GM06990 (cell line): ENCODE data around the gene CARNS1.
A peak's percentile ranks its signal among the peaks of the same experiment; 100 is the strongest.

ENCODE experiments used
- DNase-seq: peaks from one replicate; pipeline ENCODE4 v3.0.0-alpha.2; 2011; ENCODE audit not compliant: insufficient read length; ENCODE audit errors: extremely low read depth
- H3K27me3 ChIP-seq: replicated peaks from 2 replicates; pipeline ENCODE4 v1.6.0; 2011; ENCODE audit warnings: low read length; ENCODE audit not compliant: control insufficient read depth, insufficient read depth
- H3K36me3 ChIP-seq: 2 replicates; pipeline ENCODE4 v1.5.1; 2011; ENCODE audit warnings: low read length; ENCODE audit not compliant: control insufficient read depth, insufficient read depth
- H3K4me3 ChIP-seq: replicated peaks from 2 replicates; pipeline ENCODE4 v1.5.1; 2011; ENCODE audit warnings: low read depth, mild to moderate bottlenecking, control low read depth, low read length
- TF ChIP-seq, protein P1 (sequence below): IDR thresholded peaks from 2 replicates; pipeline ENCODE4 v1.5.1; 2011; ENCODE audit warnings: low read length, control low read depth, mild to moderate bottlenecking, inconsistent platforms; ENCODE audit not compliant: insufficient read depth, poor library complexity, severe bottlenecking

CARNS1 gene

DNA sequence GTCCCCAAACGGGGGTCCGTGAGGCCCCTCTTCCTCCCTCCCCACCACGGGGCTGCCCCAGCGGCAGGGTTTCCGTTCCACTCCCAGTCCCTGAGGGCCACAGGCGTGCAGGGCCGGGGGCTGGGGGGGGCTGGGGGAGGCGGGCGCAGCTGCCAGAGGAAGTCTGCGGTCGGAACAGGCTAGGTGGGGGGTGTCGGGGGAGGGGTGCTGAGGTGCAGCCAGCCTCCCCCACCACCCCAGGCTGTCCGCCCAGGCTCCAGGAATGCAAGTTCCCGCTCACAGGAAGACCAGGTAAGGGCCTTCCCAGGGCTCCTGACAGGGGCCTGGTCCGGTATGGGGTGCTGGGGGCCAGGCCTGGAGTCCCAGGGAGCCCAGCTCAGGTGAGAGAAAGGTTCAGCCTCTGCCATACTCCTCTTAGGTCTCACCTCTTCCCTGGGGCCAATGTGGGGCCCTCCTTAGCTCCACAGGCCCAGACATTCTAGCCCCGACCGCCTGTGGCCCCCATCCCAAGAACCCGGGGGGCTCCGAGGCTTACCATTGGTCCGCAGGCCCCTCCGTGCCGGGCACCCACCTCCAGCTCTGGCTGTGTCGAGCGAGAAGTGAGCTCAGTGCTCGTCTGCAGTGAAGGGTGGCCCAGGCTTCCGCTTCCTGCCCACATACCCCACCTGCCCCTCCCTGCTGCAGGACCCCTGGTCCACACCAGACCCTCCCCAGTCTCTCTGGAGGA is 21.8 kb downstream of the CARNS1 start, which contains the start of gene PTPRCAP:
Gene PTPRCAP, minus strand, starts transcription at position 601 of the 727 bp plus-strand sequence. Its CDS starts 63 bp downstream, at position 538.
- Histone ChIP-seq H3K4me3 (peak within 1 kb of the TSS; percentile 76), H3K27me3 (no peaks in the 10 kb centered on the region), H3K36me3 (peaks cover 28% of the 10 kb centered on the region)
- peak; percentile 83 for DNase-seq
- TF ChIP-seq, protein P1, sequence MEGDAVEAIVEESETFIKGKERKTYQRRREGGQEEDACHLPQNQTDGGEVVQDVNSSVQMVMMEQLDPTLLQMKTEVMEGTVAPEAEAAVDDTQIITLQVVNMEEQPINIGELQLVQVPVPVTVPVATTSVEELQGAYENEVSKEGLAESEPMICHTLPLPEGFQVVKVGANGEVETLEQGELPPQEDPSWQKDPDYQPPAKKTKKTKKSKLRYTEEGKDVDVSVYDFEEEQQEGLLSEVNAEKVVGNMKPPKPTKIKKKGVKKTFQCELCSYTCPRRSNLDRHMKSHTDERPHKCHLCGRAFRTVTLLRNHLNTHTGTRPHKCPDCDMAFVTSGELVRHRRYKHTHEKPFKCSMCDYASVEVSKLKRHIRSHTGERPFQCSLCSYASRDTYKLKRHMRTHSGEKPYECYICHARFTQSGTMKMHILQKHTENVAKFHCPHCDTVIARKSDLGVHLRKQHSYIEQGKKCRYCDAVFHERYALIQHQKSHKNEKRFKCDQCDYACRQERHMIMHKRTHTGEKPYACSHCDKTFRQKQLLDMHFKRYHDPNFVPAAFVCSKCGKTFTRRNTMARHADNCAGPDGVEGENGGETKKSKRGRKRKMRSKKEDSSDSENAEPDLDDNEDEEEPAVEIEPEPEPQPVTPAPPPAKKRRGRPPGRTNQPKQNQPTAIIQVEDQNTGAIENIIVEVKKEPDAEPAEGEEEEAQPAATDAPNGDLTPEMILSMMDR, result no peak

DNA sequence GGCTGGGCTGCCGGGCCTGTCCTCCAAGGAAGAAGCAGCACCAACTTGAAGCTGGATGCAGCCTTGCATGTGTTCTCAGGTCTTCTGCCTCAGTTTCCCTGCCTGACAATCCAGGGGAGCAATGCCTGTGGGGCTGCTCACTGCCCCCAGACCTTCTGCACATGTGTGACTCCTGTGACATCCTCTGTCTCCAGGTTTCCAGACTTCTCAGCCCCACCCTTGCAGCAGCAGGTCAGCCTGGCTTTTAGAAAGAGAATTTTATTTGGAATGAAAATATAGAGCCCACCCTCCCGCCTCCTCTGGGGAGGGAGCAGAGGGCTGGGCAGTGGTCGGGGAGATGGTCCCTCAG is 22.3 kb downstream of the CARNS1 start:
- no peak for DNase-seq
- Histone ChIP-seq H3K4me3 (peak overlapping the region; percentile 76), H3K27me3 (no peaks in the 10 kb centered on the region), H3K36me3 (peaks cover 28% of the 10 kb centered on the region)
- TF ChIP-seq, protein P1, result no peak

DNA sequence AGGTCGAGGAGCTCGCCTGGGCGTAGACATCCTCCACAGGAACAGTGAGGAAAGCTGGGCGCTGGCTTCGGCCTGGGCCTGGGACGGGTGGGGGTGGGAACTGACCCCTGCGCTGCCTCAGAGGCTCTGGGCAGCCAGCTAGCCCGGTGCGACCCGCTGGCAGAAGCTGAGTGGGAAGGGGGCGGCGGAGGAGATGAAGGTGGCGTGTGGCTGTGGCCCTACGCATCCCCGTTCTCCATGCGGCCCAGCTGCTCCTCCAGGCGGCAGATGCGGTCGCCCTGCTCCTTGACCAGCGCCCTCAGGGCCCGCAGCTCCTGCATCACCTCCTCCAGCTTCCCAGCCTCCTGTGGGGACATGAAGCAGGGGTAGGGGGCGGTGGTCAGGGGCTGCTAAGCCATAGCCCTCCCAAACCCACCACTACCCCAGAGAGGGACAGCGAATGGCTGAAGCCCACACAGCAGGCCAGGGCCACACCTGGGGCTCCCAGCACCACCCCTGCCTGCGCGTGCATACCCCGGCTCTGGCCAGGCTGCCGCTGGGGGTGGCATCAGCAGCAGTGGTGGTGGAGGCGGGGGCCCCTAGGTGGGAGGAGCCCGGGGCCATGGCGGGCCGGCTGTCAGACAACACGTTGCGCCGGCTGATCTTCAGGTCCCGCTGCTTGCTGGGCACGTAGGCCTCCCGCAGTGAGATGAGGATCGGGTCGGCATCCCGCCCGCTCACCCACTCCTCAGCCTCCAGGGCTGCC is 22.9 kb downstream of the CARNS1 start:
- Histone ChIP-seq H3K4me3 (peak overlapping the region; percentile 76), H3K27me3 (no peaks in the 10 kb centered on the region), H3K36me3 (peaks cover 23% of the 10 kb centered on the region)
- TF ChIP-seq, protein P1, result no peak
- peak; percentile 75 for DNase-seq

DNA sequence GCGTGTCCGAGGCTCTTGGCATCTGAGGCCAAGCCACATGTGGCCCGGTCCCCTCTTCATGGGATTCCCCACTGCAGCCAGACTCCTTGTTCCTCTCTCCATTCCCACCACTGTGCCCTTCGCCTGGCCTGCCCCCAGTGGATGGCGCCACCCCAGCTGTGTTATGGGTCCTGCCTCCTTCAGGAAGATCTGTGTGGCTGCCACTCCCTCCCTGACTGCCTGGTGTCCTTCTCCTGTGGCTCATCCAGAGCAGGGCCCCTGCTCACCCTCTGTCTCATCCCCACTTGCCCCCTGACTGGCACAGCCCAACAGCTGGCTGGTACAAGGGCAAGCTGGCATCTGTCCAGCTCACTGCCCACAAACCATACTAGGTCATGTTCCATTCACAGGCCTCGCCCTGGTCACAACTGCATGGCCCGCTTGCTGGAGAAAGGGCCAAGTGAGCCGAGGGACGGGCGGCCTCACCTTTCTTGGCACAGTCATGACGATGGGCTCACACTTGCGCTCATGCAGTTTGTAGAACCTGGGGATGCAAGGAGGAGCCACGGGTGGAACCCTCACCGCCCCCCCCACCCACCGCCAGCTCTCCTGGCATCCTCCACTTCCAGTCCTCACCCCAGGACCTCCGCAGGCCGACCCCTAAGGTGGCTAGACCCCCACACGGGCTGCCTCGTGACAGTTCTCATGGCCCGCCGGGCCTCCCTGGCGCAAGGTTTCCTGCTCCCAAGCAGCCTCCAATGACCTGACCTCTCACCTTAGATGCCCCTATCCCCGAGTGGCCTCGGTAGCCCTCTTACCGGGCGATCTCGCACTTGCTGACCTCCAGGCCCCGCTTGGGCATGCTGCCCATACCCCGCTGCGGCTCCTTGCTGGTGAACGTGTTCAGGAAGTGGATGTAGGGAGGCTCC is 24.1 kb downstream of the CARNS1 start:
- no peak for DNase-seq
- TF ChIP-seq, protein P1, result peak; percentile 43
- Histone ChIP-seq H3K36me3 (peaks cover 13% of the 10 kb centered on the region), H3K4me3 (peak overlapping the region; percentile 76), H3K27me3 (no peaks in the 10 kb centered on the region)

DNA sequence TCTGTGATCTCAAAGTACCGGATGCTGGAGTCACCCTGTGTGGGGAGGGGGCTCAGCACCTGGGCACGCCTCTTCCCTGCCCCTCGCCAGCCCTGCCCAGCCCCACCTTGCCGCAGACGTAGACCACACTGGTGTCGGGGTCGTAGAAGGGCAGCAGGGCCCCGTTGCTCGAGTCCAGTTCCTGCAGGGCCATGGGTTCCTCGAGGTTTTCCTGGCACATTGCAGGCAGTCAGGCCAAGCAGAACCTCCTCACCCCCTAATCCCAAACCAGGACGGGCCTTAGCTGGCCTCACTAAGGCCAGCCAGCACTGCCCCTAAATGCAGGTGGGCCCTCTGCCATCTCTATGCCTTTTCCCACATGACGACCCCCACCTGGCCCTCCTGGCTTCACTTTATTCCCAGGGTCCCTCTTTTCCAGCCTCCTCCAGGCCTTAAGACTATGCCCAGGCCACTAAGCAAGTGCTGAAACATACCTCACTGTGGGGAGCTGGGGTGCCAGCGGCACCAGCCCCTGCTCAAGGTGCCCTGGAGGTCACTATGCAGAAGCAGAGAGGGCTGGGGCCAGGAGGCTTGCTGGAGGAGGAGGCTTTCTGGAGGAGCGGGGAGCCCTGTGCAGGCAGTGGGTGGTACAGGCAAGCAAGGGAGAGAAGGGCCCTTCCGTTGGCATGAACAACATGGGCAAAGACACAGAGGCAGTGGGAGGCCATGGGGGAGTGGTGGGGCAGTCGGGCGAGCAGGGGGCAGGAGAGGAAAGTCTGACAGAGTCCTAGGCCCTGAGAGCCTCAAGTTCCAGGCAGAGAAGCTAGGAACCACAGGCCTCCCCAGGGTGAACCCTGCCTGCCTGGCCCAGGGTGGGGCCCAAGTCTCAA is 25.0 kb downstream of the CARNS1 start:
- H3K36me3 ChIP-seq, result peaks cover 11% of the 10 kb centered on the region
- H3K4me3 ChIP-seq, result no peak overlapping the region
- TF ChIP-seq, protein P1, result no peak
- H3K27me3 ChIP-seq, result no peaks in the 10 kb centered on the region
- DNase-seq, result no peak
